Measurements from ENCODE around the gene PRKN.

GRCh38 chr6:162684961-162685360 lies 42.6 kb downstream of the PRKN start:
- TF ChIP-seq CTCF (IDR thresholded peaks at IDR 0.05; ENCODE audit: poor library complexity) (no peak), EZH2 (IDR thresholded peaks at IDR 0.05; ENCODE audit: borderline replicate concordance) (no peak)
